ENCODE data around the gene PLAAT4.
A peak's percentile ranks its signal among the peaks of the same experiment; 100 is the strongest.

Gene PLAAT4

DNA sequence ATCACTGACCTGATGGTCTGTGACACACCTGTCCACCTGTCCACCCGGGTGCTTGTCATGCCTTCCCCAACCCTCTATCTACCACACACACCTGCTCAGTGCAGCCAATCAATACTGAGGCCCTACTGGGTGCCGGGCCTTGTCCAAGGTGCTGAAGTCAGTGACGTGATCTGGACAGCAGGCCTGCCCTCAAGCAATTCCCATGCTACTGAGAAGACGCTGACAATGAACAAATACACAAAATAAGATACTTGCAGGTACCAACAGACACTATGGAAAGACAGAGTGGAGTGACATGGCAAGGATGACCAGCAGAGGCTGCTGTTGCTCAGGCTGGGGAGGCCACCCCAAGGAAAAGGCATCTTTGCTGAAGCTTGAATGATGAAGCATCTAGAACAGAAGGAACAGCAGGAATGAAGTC, 56.4 kb downstream of the PLAAT4 start:
- no peak for TF ChIP-seq SIN3A (IDR thresholded peaks at IDR 0.05; ENCODE audit: borderline replicate concordance, insufficient read depth, low read length)
- TF ChIP-seq, protein P1, sequence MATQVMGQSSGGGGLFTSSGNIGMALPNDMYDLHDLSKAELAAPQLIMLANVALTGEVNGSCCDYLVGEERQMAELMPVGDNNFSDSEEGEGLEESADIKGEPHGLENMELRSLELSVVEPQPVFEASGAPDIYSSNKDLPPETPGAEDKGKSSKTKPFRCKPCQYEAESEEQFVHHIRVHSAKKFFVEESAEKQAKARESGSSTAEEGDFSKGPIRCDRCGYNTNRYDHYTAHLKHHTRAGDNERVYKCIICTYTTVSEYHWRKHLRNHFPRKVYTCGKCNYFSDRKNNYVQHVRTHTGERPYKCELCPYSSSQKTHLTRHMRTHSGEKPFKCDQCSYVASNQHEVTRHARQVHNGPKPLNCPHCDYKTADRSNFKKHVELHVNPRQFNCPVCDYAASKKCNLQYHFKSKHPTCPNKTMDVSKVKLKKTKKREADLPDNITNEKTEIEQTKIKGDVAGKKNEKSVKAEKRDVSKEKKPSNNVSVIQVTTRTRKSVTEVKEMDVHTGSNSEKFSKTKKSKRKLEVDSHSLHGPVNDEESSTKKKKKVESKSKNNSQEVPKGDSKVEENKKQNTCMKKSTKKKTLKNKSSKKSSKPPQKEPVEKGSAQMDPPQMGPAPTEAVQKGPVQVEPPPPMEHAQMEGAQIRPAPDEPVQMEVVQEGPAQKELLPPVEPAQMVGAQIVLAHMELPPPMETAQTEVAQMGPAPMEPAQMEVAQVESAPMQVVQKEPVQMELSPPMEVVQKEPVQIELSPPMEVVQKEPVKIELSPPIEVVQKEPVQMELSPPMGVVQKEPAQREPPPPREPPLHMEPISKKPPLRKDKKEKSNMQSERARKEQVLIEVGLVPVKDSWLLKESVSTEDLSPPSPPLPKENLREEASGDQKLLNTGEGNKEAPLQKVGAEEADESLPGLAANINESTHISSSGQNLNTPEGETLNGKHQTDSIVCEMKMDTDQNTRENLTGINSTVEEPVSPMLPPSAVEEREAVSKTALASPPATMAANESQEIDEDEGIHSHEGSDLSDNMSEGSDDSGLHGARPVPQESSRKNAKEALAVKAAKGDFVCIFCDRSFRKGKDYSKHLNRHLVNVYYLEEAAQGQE (IDR thresholded peaks at IDR 0.05; ENCODE audit: insufficient read depth in 1 of 2, low read depth in 2 of 2, low read length in 2 of 2) = peak; percentile 80 to 94
- TF ChIP-seq POLR2AphosphoS5 (IDR thresholded peaks at IDR 0.05; ENCODE audit: low read depth, low read length) = no peak
- no peak for TF ChIP-seq FOXP2 (optimal IDR thresholded peaks at IDR 0.05; ENCODE audit: borderline replicate concordance, extremely low read depth, extremely low read length, insufficient read depth)
- no peak for TF ChIP-seq TAF1 (IDR thresholded peaks at IDR 0.05; ENCODE audit: borderline replicate concordance, insufficient read depth, low read length)

DNA sequence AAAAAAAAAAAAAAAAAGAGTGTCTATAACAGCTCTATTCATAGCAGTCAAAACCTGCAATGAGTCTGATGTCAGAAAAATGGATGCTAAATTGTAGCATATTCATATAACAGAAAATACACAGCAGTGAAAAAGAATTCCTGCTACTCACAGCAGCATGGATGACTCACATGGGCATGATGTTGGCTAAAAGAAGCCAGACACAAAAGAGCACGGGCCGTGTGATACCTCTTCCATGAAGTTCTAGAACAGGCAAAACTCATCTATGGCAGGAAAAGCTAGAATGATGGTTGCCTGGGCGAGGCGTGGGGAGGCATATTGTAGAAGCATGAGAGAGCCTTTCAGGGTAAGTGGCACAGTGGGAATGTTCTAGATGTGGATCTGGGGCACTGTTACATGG, 58.7 kb downstream of the PLAAT4 start:
- TF ChIP-seq SIN3A (IDR thresholded peaks at IDR 0.05; ENCODE audit: borderline replicate concordance, insufficient read depth, low read length) (no peak), TAF1 (IDR thresholded peaks at IDR 0.05; ENCODE audit: borderline replicate concordance, insufficient read depth, low read length) (no peak)
- TF ChIP-seq, protein P1 (IDR thresholded peaks at IDR 0.05; ENCODE audit: insufficient read depth in 1 of 2, low read depth in 2 of 2, low read length in 2 of 2) = no peak

Measured in PFSK-1 (cell line).